WTC11 (cell line): ENCODE data around the gene FCHSD2. TPM values are rescaled to one million over a fixed set of nuclear protein-coding genes. Genes with fewer than 3 reads are reported as not detected.

Experiments
- ATAC-seq: fragments of 200-7000 bp; cut with Tn5 transposase; 2 replicates; pipeline ENCODE4 v1.10.0; 2021; ENCODE audit warnings: mild to moderate bottlenecking, moderate library complexity
- CTCF ChIA-PET: fragments of 300-600 bp; sonication (Branson Sonifier 250); formaldehyde crosslinking; loops from one replicate; lab custom pipeline; 2021; ENCODE audit warnings: antibody characterized with exemption; lab: Charles Lee
- POLR2A ChIA-PET: fragments of 350-600 bp; sonication (Branson Sonifier 250); formaldehyde crosslinking; loops from one replicate; lab custom pipeline; 2021; ENCODE audit warnings: antibody characterized with exemption; lab: Charles Lee
- DNase-seq: peaks from one replicate; pipeline ENCODE4 v3.0.0; 2021; ENCODE audit warnings: low spot score
- H3K27ac Mint-ChIP-seq: 2 replicates; pipeline ENCODE4 v1.8.0; 2021; ENCODE audit warnings: mixed read lengths
- H3K27me3 Mint-ChIP-seq: 2 replicates; pipeline ENCODE4 v1.8.0; 2021; ENCODE audit warnings: low read depth, mild to moderate bottlenecking, moderate library complexity, mixed read lengths
- H3K36me3 Mint-ChIP-seq: 2 replicates; pipeline ENCODE4 v1.8.0; 2021; ENCODE audit warnings: mixed read lengths
- H3K4me1 Mint-ChIP-seq: 2 replicates; pipeline ENCODE4 v1.8.0; 2022; ENCODE audit warnings: mixed read lengths
- H3K4me3 Mint-ChIP-seq: 2 replicates; pipeline ENCODE4 v1.8.0; 2021; ENCODE audit warnings: mild to moderate bottlenecking, moderate library complexity, mixed read lengths
- H3K9me3 Mint-ChIP-seq: 2 replicates; pipeline ENCODE4 v1.8.0; 2021; ENCODE audit warnings: mixed read lengths
- E2F4 ChIP-seq: sonication (generic); formaldehyde crosslinking; IDR thresholded peaks from 2 replicates; pipeline ENCODE4 v1.8.1; 2022; ENCODE audit warnings: low read depth, mild to moderate bottlenecking, moderate library complexity, missing genetic modification reagents, borderline replicate concordance
- ESRRA ChIP-seq: sonication (generic); formaldehyde crosslinking; IDR thresholded peaks from 2 replicates; pipeline ENCODE4 v1.8.1; 2022; ENCODE audit warnings: mild to moderate bottlenecking, missing genetic modification reagents, borderline replicate concordance
- FOXP4 ChIP-seq: sonication (generic); formaldehyde crosslinking; IDR thresholded peaks from 2 replicates; pipeline ENCODE4 v1.8.0; 2022; ENCODE audit warnings: mild to moderate bottlenecking, missing genetic modification reagents
- HMGXB4 ChIP-seq: sonication (generic); formaldehyde crosslinking; IDR thresholded peaks from 2 replicates; pipeline ENCODE4 v1.8.1; 2023; ENCODE audit warnings: mild to moderate bottlenecking, moderate library complexity, missing genetic modification reagents
- MXD4 ChIP-seq: fragments of 250-450 bp; sonication (Bioruptor Pico); IDR thresholded peaks from 2 replicates; pipeline ENCODE4 v1.8.0; 2021; ENCODE audit warnings: mild to moderate bottlenecking, moderate library complexity, borderline replicate concordance
- PREB ChIP-seq: sonication (generic); formaldehyde crosslinking; IDR thresholded peaks from 2 replicates; pipeline ENCODE4 v1.8.1; 2022; ENCODE audit warnings: mild to moderate bottlenecking, missing genetic modification reagents, moderate library complexity, borderline replicate concordance
- PRRX2 ChIP-seq: fragments of 250-450 bp; sonication (Bioruptor Pico); IDR thresholded peaks from 2 replicates; pipeline ENCODE4 v1.8.0; 2021; ENCODE audit warnings: mild to moderate bottlenecking
- RORB ChIP-seq: fragments of 250-450 bp; sonication (Bioruptor Pico); IDR thresholded peaks from 2 replicates; pipeline ENCODE4 v1.9.0; 2021; ENCODE audit warnings: mild to moderate bottlenecking
- TEAD4 ChIP-seq: sonication (generic); formaldehyde crosslinking; IDR thresholded peaks from 2 replicates; pipeline ENCODE4 v1.8.0; 2022; ENCODE audit warnings: mild to moderate bottlenecking, missing genetic modification reagents
- TP53 ChIP-seq: sonication (generic); formaldehyde crosslinking; IDR thresholded peaks from 2 replicates; pipeline ENCODE4 v1.8.1; 2023; ENCODE audit warnings: mild to moderate bottlenecking, missing genetic modification reagents
- USF1 ChIP-seq: sonication (generic); formaldehyde crosslinking; IDR thresholded peaks from 2 replicates; pipeline ENCODE4 v1.8.0; 2022; ENCODE audit warnings: mild to moderate bottlenecking, missing genetic modification reagents
- ZNF317 ChIP-seq: sonication (generic); formaldehyde crosslinking; IDR thresholded peaks from 2 replicates; pipeline ENCODE4 v1.8.1; 2023; ENCODE audit warnings: low read depth, mild to moderate bottlenecking, moderate library complexity, missing genetic modification reagents, borderline replicate concordance
- ZNF425 ChIP-seq: fragments of 250-450 bp; sonication (Bioruptor Pico); conservative IDR thresholded peaks from 2 replicates; pipeline ENCODE4 v1.9.0; 2021; ENCODE audit warnings: mild to moderate bottlenecking
- ZNF532 ChIP-seq: fragments of 250-450 bp; sonication (Bioruptor Pico); IDR thresholded peaks from 2 replicates; pipeline ENCODE4 v1.9.0; 2021; ENCODE audit warnings: mild to moderate bottlenecking, borderline replicate concordance
- total RNA-seq: library from RNA; stranded (reverse); gene quantifications from 3 replicates; pipeline ENCODE4 v1.2.3, GENCODE V29; 2021

Gene FCHSD2
- total RNA-seq, 1 experiment from 2014 or later = 10.1 TPM

- TF ChIP-seq FOXP4 (CRISPR knock-in tag) (no peak), RORB (CRISPR knock-in tag) (no peak)
- TF ChIP-seq, all 79 proteins: peak for 0
Measured at GRCh38 chr11:73140213-73141030, 1.7 kb downstream of the FCHSD2 start (continued).

GRCh38 chr11:73139476-73140198 lies 2.5 kb downstream of the FCHSD2 start:
- peaks cover 23% of the 10 kb centered on the region for H3K4me1 Mint-ChIP-seq
- no peaks in the 10 kb centered on the region for H3K9me3 Mint-ChIP-seq
- peaks cover 16% of the 10 kb centered on the region for H3K27me3 Mint-ChIP-seq
- ChIA-PET CTCF (no interaction called here), POLR2A (no interaction called here)
- DNase-seq (no peak), ATAC-seq (no peak)
- no peak overlapping the region for H3K27ac Mint-ChIP-seq
- TF ChIP-seq ZNF425 (CRISPR knock-in tag) (no peak), TP53 (no peak), HMGXB4 (CRISPR knock-in tag) (no peak), USF1 (no peak), ZNF532 (no peak)
- no peaks in the 10 kb centered on the region; the same call in 1 of the 2 replicates for H3K36me3 Mint-ChIP-seq
- H3K4me3 Mint-ChIP-seq = no peak overlapping the region

- Mint-ChIP-seq H3K9me3 (no peaks in the 10 kb centered on the region), H3K27me3 (peaks cover 16% of the 10 kb centered on the region), H3K4me3 (no peak overlapping the region), H3K4me1 (peaks cover 14% of the 10 kb centered on the region), H3K27ac (no peak overlapping the region), H3K36me3 (no peaks in the 10 kb centered on the region; the same call in 1 of the 2 replicates)
- CTCF ChIA-PET = interaction anchor here (0.6 to 2.1 kb wide), 3 partner anchors 40 to 413 kb away, joined by 3 to 8 read pairs (median 5); no protein-coding TSS in a partner anchor
- no peak for ATAC-seq
- no peak for DNase-seq
- POLR2A ChIA-PET = interaction anchor here (0.6 kb wide), 1 partner anchor 1611 kb away, joined by 5 read pairs; the partner anchor contains the start of gene KRTAP5-7
- TF ChIP-seq PREB (CRISPR knock-in tag) = no peak
- TF ChIP-seq E2F4 = no peak
- no peak for TF ChIP-seq ZNF317
- TF ChIP-seq ESRRA (CRISPR knock-in tag) = no peak
- TF ChIP-seq PRRX2 (CRISPR knock-in tag) = no peak
- no peak for TF ChIP-seq FOXP4 (CRISPR knock-in tag)
- no peak for TF ChIP-seq TEAD4 (CRISPR knock-in tag)
- no peak for TF ChIP-seq MXD4 (CRISPR knock-in tag)
Measured at GRCh38 chr11:73137944-73138274, 4.2 kb downstream of the FCHSD2 start.
